ENCODE data around the gene WLS.
"Not testable (repeated sequence)": the region's sequence is repeated elsewhere in the genome, so short reads cannot be mapped to it uniquely, and the experiment has no call there.

WLS gene

DNA sequence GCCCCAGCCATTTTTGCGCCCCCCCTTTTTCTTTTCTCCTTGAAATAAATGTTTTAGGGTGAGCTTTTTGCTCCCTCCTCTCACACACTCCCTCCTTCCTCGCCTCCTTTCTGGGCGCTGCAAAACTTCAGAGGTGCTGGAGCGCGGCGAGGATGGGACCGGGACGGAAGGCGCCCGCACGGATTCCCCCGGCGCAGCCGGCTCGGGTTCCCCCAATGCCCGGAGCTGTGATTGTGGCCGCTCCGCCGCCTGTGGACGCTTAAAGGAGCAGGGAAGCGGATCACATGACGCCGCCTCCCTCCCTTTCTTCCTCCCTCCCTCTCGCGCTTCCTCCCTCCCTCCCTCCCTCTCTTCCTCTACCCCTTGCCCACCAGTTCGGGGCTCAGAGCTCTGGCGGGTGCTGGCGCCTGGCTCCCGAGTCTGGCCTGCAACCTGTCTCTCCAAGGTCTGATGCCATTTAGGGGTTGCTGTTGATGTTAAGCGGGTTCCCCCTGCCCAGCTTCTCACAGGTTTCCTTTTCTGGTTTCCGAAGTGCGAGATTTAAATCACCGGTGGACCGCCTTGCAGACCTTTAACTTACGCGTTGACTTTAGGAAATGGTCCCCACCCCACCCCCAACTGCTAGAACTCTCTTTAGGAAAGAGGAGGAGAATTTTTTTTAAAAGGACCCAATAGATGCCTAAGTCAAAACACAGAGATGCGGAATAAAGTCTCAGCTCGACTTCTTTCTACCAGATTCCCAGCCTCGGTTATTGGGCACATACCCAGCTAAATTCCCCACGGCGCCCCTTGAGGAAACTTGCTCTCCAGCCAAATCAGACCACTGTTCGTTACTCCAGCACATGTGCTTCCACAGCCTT, at the start of gene WLS:
TSS of gene WLS (minus strand) at position 235 of the 860 bp plus-strand sequence. CDS start at position 11, 224 bp downstream.
- DNase-seq (ENCODE audit: low spot score) = peak; percentile 71

DNA sequence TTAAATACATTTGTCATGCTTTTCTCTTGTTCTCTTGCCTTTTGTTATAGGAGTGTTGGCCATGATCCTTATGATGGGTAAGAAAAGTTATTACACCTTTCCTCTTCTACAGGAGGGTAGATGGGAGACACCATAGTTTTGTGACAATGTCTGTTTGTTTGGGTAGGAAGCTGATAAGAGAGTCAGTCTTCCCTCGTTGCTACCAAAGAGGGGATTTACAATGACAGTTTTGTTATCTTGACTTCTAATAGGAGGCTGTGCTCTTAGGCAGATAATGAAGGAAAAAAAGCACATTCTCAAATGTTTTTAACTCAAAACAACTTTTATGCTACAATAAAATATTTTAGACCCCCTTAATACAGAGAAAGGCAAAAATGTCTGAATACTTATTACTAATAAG, 48.0 kb upstream of the WLS start:
- no peak for DNase-seq (ENCODE audit: low spot score)

DNA sequence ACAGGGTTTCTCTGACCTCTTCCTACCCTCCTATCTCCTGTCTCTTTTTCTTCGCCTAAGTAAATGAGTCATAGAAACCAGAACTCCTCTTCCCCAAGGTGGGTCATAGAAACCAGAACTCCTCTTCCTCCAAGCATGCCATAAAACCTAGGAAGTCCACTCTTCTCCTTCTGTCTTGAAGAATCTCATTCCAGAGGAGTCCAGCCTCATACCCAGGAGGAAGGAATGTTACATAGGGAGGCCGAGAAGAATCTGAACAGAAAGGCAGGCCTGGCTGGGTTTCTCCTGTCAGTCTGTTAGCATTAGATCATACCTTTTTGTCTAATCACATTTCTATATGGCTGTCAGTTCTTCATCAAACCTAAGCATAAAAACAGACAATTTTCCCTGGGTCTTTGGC, 47.5 kb upstream of the WLS start:
- DNase-seq (ENCODE audit: low spot score) = no peak

DNA sequence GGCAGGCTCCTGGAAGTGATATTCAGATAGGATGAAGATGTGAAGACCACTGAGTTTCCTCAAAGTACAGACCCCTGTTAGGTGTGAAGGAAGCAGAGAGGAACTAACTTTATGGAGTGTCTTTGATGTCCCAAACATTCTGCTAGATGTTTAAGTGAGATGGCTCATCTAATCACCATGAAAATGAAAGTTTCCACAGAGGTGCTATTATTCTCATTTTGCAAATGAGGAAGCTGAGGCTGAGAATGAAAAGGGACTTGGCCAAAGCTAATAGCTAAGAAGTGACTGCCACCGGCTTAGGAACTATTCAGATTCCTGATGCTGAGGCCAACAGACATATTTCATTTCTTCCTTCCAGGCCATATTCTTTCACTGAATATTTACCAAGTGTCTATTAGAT, 45.9 kb upstream of the WLS start:
- no peak for DNase-seq (ENCODE audit: low spot score)

DNA sequence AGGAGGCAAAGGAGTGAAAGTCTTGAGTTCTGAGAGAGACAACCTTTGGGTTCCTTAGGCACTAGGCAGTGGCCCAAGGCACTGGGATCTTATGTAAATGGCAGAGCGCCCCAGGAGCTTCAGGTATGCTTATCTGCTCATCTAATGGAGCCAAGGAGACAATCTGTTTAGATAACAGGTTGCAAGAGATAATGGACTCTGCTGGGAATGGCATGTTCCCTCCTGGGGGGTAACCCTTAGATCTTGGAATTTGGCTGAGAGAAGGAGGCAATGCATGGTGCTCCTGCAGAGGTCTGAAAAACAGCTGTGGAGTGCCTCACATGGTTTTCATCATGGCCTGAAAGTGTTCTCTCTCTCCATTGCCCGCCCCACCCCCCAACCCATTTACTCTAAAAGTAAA, 44.1 kb upstream of the WLS start:
- no peak for DNase-seq (ENCODE audit: low spot score)

DNA sequence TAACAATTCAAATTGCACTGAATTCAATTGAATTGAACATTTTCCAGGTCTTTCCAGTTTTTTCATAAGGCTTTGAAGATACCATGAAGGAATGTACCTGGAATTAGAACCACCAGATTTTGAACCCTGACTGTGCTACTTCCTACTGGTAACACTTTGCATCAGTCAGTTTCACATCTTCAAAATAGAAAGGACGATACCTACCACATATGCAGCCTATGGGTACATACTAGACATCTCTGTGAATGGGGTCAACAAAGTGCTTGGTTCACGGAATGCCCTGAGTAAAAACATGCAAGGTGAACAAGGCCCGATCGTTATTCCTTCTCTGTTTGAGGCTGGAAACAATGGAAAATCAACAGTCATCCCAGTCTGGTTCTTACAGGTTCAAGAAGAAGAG, 41.2 kb upstream of the WLS start:
- DNase-seq (ENCODE audit: low spot score) = no peak

DNA sequence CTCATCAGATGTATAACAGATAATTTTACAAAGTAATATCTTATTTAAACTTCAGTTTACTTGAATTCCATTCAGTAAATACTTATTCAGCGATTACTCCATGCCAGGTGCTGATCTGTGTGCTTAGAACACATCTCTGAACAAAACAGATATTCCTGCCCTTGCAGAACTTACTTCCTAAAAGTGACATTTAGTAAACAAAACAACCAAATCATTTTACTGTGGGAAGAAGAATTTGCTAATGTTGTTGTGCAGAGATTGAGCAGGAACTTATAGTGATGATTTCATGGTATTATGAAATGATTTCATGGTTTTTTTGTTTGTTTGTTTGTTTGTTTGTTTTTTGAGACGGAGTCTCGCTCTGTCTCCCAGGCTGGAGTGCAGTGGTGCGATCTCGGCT, 39.3 kb upstream of the WLS start:
- no peak for DNase-seq (ENCODE audit: low spot score)

DNA sequence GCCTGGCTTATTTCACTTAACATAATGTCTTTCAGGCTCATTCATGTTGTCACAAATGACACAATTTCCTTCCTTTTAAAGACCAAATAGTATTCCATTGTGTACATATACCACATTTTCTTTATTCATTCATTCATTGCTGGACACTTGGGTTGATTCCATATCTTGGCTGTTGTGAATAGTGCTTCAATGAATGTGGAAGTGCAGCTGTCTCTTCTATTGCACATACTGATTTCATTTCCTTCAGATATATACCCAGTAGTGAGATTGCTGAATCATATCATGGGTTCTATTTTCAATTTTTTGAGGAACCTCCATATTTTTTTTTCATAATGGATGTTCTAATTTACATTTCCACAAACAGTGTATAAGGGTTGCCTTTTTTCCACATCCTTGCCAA, 38.6 kb upstream of the WLS start:
- no peak for DNase-seq (ENCODE audit: low spot score)

DNA sequence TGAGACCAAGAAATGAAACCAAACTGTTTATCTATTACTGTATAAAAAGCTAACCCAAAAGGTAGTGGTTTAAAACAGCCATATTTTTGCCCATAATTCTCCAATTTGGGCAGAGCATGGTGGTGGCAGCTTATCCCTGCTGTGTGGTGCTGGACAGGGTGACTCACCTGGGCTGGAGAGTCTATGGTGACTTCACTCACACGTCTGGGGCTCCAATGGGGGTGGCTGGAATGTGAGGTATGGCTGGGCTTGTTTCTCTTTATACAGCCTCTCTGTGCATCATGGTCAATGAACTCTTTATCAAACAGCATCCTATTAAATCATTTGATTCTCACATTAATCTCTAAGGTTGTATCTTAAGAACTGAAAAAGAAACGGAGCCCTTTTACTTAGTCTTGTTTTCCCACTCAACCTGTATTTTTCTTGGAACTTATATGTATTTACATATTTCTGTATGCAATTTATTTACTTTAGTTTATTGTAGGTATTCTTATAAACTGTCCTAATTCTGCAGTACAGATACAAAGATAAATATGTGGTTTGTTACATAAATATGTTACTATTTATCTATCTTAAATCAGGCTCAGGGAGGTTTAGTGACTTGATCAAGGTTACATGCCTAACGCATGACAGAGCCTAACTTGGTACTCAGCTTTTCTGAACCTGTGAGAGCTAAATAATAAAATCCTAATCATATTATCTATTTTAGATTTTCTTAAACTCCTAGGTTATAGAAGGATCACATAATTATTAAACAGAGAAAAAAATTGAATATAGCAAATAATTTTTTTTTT, 37.5 kb upstream of the WLS start:
- no peak for DNase-seq (ENCODE audit: low spot score)

DNA sequence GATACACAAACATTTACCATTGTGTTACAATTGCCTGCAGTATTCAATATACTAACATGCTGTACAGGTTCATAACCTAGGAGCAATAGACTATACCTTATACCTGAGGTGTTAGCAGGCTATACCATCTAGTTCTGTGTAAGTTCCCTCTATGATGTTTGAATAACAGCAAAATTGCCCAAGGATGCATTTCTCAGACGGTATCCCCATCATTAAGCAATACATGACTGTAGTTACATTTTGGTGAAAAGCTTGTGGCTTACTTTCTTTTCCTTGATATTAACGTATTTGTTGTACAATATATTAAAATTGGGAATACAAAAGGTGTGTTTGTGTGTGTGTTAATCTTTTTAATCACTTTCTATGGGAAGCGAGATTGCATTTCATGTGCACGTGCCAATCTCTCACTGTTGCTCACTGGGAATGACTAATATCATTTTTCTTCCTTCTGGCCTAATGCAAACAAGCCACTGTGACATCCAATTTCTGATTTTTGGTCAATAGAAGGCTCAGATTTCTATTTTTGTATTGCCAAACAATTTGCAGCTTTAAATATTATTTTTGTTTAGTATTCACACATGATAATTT, 36.7 kb upstream of the WLS start:
- no peak for DNase-seq (ENCODE audit: low spot score)

DNA sequence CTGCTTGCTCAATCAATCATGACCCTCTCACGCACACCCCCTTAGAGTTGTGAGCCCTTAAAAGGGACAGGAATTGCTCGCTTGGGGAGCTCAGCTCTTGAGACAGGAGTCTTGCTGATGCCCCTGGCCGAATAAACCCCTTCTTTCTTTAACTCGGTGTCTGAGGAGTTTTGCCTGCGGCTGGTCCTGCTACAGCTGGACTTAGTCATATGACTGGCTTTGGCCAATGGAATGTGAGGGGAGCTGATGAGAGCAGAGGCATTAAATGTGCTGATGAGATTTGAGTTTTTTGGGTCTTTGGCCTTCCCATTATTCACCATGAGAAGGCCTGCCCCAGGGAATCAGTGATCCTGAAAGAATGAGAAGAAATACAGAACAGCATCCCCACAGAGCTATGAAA, 24.5 kb upstream of the WLS start:
- DNase-seq (ENCODE audit: low spot score) = not testable (repeated sequence)

DNA sequence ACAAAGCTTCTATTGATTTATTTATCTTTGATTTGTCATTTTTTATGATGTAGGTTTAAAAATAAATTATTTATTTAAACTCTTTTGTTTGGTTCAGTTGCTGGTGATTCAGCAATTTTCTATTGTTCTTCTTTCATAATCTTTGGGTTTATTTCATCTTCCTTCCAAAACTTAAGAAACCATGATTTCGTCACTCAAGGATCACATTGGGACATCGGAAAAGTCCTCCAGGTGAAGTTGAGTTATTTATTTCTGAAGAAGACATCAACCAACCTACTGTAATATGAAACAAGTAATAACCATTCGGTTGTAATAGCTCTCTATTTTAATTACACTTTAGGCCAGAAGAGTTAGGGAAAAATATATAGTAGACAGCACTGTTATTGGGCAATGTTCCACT, 23.0 kb upstream of the WLS start:
- DNase-seq (ENCODE audit: low spot score) = no peak

DNA sequence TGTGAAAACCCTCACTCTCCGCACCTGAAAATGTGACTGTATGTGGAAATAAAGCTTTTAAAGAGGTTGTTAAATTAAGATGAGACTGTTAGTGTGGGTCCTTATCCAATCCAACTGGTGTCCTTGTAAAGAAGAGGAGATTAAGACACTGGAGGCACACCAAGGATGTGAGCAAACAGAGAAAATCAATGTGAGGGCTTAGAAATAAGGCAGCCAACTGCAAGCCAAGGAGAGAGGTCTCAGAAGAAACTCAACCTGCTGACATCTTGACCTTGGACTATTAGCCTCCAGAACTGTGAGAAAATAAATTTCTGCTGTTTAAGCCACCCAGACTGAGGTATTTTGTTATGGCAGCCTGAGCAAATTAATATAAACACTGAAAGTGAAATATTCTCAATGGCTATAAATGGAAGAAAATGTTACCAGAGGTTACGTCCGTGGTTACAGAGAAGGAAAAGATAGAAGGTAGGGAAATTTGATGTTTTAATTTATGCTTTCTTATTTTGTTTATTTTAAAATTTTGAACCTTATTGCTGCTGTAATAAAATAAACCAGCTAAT, 22.4 kb upstream of the WLS start:
- DNase-seq (ENCODE audit: low spot score) = no peak

DNA sequence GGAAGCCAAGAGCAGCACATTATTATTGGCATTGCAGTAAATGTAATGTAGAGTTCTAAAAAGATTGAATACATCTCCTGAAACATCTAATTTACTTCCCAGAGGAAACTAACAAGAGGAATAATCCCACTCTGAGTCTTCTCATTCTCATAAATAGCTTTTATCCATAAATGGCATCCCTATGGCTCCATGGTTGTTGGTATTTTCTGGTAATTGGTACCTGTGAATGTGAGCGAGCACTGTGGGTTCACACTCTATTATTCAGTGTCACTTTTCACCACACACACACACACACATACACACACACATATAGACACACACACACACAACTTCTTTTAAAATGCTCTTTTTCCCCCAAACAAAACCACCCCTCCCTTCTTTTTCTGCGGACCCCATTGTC, 4.7 kb upstream of the WLS start:
- DNase-seq (ENCODE audit: low spot score) = no peak

DNA sequence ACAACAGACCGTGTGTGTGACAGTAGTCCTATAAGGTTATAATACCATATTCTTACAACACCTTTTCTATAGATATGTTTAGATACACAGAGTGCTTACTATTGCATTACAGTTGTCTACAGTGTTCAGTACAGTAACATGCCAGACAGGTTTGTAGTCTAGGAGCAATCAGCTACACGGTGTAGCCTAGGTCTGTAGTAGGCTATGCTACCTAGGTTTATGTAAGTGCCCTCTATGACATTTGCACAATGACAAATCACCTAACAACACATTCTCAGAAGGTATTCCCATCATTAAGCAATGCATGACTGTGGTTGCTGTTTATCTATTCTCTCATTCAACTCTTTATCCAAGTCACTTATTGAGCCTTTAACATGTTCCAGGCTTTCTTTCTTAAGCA, 1.8 kb upstream of the WLS start:
- DNase-seq (ENCODE audit: low spot score) = no peak

DNA sequence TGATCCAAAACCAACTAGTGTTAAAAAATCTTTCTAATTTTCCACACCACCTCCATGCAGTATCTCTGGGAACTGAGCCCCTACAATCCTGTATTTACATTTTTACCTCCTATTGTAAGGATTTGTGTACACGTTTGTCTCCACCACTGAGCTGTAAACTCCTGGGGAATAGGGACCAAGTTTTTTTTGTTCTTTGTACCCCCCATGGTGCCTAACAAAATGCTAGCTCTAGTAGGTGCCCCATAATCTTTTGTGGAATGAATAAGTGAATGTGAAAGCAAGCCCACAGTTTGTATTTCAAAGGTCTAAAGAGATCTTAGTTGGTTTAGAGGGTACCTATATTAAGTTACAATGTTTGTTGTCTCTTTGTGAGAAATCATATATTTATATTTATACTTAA, 879 bp upstream of the WLS start:
- no peak for DNase-seq (ENCODE audit: low spot score)

DNA sequence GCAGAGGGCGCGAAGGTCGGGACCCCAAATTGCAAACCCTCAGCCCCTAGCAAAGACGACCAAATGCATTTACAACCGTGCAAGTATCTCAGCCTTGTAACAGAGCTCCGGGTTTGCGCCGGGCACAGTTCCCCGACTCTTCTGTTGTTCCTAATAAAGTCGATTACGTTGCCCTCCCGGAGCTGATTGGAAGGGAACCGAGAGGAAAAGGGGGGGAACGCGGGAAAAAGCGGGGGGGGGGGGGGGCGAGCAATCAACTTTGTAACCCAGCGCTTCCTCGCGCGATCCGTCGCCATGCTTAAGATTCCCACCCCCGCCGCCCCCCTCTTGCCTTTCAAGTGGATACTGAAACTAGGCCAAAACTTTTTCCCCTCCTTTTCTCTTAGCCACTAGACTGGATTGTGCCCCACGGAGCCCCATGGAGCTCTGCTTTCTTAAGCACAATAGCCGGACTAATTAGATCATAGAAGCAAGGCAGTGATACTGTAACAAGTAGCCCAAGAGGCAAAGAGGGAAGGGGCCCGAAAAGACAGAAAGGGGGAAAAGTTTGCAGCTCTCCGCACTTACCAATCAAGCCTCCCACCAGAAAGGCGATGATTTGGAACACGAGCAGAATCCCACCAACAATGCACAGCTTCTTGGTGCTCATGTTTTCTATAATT, 565 bp downstream of the WLS start:
- DNase-seq (ENCODE audit: low spot score) = peak; percentile 46

DNA sequence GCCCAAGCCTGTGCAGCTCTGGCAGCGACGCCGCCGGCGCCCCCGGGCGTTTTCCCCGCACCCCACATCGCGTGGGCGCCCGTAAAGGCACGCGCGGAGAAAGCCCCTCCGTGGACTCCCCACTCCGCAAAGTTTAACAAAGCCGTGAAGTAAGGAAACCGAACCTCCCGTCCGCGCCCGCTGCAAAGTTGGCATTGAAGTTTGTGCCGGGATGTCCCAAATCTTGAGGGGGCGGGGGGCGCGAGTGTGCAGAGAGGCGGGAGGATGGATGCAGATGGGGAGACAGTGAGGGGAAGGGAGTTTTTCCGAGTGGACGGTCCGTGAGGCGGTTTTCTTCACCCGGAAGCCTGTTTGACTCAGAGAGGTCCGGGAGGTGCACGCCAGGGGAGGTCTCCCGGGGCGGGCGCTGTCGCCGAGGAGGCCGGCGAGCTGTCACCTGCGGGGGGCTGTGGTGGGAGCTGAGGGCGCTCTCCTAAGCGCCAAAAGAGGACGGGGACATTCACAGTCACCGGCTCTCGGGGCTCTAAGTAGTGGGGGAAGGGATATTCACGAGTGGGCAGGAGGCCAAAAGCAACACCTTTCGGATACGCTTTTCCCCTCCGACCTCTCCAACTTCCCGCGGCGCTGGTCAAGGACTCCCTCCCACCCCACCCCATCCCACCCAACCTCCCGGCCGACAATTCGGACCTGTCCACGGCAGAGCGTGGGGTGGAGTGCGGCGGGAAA, 1.3 kb downstream of the WLS start:
- DNase-seq (ENCODE audit: low spot score) = peak; percentile 44

DNA sequence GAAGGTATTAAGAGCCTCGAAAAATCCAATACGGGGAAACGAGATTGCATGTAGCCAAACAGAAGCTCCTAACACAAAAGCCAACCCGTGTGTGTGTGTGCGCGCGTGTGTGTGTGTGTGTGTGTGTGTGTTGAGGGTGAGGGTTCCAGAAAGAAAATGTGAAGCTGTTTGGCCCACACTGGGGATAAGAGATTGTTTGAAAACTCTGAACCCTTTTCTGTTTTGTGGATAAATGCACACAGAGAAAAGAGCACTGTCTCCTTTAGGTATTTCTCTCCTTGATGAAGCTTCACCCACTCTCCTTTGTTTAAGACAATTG, 1.9 kb downstream of the WLS start:
- no peak for DNase-seq (ENCODE audit: low spot score)

DNA sequence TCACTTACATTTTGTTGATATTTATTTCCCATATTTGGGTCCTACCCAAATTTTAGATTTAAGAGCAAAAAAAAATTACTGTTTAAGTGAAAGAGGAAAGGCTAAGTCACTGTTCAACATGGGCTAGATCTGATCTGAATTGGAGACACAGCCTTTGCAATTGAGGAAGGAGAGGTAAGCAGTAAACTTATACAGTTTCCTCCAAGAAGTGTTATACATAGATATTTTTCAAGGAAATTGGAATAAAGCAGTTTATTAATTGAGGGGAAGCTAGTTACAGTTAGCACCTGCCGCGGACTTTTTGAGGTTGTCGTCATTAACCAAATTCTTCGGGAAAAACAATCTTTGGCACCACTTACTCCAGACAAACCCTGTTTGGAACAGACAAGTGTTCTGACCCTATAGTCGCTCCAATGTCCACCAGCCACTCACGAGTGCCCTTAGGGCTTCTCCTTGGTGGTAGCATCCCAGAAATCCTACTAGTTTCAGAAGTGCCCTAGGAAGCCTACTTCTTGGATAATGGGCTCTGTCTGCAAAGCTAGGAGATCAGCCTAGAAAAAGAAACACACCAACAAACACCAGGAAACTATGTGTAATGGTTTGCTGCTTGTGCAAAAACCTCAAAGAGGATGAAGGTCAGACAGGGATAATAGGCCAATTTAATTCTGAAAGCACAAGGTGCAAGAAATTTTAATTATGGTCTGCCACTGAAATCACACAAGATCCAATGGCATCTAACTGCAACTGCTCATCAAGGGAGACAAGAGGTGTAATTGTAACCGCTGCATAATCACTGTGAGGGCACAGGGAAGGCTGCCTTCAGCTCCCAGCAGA, 2.5 kb downstream of the WLS start:
- no peak for DNase-seq (ENCODE audit: low spot score)

DNA sequence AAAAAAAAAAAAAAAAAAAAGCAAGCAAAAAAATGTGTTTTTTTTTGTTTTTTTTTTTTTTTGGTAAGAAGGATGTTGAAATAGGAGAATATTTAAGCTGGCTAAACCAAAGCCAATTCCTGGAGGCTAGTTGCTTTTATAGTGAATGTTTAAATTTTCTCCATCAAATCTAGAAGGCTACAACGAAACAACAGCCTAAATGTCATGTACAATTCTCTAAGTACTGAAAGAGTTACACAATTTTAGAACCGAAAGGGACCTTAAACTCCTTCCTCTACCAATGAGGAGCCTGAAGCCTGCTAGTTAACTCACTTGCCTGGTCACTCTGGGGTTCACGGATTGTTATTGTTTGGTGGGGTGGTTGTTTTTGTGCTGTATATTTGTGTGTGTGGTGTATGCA, 3.5 kb downstream of the WLS start:
- no peak for DNase-seq (ENCODE audit: low spot score)

All from D341Med (cell line).